B cell (primary cell): ENCODE data around the gene DLD.

Experiments used
- CTCF ChIP-seq: fragments of 200-600 bp; IDR thresholded peaks from one replicate; pipeline ENCODE4 v1.8.0; 2022; ENCODE audit warnings: antibody characterized with exemption, mild to moderate bottlenecking
- EZH2 ChIP-seq: IDR thresholded peaks from 2 replicates; pipeline ENCODE4 v1.6.1; 2012; ENCODE audit warnings: borderline replicate concordance, low read depth, mild to moderate bottlenecking, moderate library complexity, low read length; ENCODE audit not compliant: insufficient read depth, poor library complexity, severe bottlenecking

- TF ChIP-seq CTCF (no peak), EZH2 (no peak)
Observed at GRCh38 chr7:107937531-107937930, 46.5 kb downstream of the DLD start.
